NCI-H2107 treated with DMSO at 0.1 percent for 48 hours (cell line): ENCODE results near the gene EFNB2.

Experiments
- DNase-seq: peaks from one replicate; lab custom pipeline; 2025; ENCODE audit not compliant: unreplicated experiment; lab: John Stamatoyannopoulos, UW

Gene EFNB2

DNA sequence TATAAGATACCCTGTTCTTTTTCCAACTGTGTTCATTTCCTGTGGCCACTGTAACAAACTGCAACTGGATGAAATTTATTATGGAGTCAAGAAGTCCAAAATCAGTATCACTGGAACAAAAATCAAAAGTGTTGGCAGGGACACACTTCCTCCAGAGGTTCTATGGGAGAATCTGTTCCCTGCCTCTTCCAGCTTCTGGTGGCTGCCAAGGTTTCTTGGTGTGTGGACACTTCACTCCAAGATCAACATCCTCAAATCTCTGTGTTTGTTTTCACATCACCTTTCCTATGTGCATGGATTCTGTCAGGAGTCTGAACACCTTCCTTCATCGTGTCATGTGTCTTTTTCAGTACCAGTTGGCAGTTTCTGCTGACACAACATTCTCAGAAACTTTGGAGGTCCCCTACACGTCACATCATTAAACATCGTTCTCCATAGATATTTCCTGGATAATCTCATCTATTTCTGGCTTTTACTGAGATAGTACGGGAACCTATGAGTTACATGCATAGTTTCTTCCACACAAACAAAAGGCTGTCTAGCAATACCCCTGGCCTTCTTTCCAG is 15.2 kb upstream of the EFNB2 start:
- no peak for DNase-seq

DNA sequence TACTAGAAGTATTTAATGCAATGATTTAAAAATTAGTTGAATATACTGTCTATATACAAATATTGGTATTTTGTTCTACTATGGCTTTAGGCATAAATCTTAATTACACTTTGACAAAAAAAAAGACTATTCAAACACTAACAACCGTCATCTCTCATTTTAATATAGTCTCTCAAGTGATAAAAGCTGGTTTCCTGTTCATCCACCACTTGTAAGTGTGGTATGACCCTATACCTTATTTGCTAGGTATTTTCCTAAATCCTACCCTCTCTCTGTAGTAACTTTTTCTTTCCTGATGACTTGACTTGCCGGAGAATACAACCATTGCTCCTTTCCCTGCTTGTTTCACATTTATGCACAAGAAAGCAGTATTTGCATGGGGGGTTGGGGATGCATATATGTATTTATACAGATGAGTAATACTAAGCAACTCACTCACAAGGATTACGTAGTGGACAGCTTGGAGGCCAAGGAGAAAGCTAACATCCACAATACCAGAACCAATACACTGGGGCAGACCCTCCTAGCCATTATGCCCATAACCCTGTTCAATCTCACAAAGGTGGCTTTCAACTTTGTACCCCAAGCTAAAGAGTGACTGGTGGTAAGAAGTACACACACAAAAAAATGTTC is 12.7 kb upstream of the EFNB2 start:
- DNase-seq: no peak

DNA sequence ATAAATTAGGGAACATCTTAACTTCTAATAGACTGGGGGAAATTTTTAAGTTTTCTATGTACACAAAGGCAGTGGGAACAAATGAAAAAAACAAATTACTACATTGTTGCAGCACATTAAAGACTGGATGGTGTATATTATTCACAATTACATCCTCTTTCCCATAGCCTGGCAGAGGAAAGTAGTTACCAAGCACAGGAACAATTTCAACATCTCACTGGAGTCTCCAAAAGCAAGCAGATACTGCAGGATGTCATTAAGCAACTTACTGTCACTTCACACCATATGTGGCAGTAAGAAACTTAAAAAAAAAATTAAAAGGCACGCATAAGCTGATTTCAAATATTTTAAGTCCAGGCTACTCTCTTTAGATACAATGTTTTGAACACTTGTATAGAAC is 6.4 kb upstream of the EFNB2 start:
- DNase-seq: no peak

DNA sequence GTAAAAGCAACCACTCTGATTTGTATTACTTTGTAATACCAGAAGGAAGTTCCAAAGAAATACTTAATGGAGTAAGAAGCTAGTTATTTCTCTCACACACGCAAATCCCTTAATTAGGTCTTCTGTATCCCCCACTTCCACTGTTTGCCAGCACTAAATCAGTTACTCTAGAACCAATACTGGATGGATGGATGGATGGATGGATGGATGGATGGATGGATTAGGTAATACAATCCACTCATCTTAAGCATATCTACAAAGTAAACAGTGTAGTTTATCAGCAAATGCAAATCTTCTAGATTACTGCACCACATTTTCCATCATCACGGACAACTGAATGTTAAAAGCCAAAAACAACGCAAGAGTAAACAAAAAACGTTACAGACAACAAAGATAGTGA is 5.2 kb upstream of the EFNB2 start:
- DNase-seq: no peak

DNA sequence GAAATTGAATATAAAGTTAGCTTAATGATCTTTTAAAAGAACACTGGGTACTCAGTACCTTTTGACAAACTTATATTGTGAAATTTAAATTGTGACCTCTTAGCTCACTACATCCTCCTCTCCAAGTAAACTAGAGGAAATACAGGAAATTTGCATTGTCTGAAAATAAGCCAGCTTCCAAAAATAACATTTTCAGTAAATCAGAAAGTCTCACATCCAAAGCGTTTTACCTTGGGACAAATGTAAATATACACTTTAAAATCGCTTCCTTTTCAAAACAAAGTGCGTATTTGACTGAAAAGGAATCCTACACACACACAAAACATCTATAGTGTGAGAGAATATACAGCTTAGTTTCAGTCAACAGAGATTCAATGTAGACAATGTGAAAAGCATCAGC is 2.1 kb upstream of the EFNB2 start:
- no peak for DNase-seq

DNA sequence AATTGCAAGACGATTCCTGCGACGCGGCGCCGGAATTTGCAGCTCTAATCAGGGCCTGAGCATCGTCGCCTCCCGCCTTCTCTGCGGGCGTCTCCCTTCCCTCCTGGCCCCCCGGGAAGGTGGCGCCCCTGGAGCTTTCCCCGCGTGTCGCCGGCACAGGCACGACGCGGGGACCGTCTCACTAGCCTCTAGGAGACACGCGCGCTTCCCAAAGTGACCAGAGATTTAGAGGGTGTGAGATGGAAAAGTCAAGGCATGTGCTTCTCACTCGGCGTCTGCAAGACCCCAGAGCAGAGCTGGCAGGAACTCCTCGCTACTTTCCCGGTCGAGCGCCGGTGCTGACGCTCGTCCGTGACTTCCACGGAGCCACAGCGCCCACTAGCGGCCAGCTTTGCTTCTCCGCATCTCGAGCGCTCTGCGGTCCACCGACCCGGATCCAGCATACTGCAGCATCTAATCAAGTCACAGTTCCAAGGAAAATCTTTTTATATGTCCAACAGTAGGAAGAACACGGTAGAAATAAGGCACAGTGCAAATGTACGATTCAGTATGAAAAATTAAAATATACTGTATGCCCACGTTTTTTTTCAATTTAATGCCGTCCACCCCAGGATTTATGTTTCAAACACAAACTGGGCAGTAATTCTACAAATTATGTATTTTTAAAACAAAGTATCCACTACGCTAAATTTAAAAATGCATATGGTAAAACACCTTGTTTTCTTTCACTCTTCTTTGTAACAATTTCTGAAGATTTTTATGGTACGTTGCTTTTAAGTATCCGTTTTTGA is 977 bp upstream of the EFNB2 start:
- peak; percentile 43 for DNase-seq

DNA sequence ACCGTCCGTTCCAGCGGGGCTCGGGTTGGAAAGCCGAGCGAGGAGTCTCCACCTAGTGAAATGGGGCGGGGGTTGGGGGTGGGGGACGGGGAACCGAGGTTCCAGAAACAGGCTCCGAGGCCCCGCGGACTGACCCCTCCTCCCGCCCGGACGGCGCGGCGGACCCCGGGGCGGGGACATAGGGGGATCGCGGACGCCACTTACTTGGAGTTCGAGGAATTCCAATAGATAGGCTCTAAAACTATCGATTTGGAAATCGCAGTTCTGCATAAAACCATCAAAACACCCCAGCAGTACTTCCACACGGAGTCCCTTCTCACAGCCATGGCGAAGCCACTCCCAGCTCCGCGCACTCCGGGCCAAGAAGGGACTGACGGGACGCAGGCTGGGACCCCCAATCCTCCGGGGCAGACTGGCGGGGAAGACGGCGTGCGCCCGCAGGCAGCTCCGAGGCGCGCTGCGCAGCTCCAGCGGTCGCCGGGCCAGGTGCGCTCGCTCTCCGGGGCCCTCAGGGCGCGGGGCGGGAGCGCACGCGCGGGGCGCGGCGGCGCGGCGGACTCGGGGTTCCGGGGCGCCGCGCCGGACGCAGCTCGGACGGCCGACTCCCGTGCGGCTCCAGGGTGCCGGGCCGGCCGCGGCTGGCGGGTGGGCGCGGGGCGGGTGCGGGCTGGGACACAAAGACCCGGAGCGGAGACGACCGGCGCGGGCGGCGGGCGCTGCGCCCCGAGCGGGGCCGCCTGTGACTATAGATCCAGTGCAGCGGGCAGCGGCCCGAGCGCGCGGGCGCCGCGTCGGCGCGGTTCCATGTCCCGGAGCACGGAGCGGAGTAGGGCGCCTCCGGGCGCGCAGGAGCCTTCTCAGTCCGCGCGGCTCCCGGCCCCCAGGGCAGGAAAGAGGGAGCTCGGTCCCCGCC is 567 bp downstream of the EFNB2 start:
- DNase-seq: no peak

DNA sequence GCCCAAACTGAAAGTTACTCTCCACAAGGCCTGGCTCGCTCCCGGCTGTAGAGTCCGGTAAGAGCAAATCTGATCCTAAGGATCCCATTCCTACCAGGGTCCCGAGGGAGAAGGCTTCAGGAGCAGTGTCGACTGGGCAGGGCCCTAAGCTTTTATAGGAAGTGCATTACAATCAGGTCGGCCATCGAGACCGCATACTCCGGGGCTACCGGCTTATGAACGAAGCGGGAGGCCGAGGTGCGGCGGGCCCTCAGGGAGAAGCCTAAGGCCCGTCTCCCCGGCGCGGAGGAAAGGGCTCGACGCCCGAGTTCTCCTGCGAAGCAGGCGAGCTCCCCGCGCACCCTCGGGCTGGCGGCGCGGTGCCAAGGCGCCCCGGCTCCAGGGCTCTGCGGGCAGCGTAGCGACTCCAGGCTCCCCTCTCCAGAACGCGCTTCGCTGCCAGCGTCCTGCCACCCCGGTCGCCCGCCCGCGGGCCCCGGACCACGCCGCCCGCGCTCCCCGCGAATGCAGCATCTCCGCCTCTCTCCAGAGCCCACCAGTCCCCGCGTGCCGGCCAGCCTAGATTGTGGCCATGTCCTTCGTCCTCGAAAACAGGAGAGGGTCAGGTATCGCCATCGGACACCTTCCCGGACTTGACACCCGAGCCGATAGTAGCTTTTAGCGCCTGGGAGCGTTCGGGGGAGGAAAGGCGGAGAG is 1.4 kb downstream of the EFNB2 start:
- DNase-seq: no peak

DNA sequence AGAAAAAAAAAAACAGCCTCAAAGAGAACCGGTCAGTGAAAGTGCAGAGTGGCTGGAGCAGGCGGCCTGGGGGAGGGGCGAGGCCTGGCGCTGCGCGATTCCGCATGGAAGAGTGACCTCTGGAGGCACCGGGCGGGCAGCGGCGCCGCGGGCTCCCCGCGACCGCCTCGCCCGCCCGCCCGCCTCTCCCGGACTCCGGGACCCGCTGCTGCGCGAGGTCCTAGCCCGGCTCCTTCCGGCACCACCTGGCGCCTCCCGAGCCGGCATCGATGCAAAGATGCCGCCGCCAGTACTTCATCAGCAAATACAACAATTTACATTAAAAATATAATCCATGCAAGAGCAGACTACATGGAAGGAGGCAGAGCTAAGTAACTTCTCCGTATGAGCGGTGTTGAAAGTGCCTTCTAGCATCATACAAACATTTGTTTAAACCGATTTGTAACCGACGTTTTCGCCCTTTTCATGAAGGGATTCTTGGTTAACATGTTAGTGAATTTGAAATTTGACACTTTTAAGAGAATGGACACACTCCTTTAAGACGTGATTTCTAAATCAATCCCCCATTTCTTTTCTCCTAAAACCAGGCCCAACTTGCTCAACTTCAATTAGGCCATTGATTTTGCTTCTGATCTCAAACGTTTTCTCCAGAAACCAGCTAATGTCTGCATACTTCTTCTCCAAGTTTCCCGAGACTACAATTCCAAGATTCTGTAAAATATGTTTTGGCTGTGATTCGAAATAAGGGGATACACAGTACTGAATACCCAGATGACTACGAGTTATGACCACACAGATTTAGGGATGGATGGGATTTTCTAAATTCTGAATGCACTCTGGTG is 2.1 kb downstream of the EFNB2 start:
- peak; percentile 23 for DNase-seq

DNA sequence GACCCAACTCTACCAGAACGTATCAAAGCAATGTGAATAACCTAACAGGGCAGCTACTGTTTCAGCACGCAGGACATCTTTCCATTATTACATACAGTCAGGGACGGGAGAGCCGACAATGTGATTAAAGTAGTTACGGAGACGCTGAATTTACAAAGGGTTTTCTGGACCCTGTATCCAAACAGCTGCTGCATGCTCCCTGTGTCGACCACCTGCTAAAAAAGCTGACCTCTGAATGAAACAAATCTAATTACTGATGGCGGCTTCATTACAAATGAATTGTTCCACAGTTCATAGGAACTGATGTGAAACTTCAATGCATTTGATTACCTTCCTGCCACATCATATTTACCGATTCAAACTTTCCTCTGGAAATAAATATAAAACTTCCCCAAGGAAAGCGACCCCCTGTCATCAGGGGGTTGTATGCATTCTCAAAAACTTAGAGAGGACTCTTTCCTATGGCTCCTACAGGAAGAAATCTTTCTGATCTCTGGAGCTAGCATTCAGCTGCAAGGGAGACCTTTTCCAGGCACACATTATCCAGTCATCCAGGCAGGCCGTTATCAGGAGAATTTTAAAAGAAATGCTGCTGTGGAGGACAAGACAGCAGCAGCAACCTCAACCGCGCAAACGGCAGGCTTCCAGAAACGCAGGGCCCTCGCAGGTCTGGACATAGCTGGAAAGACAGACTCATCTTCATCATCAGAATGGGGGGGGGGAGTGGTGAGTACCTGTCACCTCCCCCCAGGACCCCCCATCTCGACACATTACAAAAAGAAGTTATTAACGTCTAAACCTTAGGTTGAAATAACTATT is 3.1 kb downstream of the EFNB2 start:
- DNase-seq: no peak

DNA sequence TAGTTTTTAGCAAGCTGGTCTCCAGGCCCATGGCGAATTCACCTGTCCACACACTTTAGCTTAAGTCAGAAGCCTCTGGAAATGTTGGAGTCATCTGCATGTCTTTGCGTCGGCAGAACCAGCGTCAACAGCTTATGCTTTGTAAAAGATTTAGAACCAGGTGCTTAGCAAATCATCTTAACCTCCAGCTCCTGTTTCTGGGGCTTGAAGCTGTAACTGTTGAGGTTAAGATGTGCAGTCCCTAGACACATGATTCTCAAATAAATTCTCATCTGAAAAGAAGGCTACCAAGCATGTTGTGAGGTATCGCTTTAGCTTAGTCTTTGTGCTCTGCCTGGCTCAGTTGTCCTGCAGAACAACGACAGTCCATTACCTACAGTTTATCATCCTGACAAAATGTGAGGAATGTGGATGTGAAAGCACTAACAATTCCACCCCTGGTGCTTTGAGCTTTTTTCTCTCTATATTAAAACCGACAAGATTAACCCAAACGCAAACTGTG is 4.4 kb downstream of the EFNB2 start:
- no peak for DNase-seq

DNA sequence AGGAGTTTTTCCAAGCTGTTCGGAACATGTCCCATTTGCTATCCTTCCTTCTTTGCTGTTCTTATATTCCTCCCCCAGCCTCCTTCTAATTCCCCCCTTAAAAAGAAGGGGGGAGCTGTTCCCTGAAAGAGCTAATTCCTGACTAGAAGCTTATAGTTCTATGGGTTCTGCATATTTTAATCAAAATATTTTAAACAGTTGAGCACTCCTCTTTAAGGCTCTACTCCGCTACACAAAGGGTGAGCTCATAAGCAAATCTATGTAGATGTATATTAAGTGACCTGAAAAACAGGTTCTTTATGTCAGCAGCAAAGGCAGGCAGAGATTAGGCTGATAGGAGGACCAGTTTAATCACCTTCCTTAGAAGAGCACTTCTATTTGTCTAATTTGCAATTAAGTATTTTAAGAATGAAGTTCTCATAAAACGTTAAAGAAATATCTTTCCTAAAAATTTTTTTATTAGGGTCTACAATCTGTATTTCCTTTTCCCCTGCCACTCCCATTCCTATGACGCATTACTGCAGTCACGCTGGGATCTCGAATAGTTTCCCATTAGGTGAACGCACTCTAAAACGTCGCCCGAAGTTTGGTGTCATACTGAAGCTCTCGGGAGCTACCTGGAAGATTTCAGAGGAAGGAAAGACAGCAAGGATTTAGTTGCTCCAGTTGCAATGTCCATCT is 5.2 kb downstream of the EFNB2 start:
- DNase-seq: no peak

DNA sequence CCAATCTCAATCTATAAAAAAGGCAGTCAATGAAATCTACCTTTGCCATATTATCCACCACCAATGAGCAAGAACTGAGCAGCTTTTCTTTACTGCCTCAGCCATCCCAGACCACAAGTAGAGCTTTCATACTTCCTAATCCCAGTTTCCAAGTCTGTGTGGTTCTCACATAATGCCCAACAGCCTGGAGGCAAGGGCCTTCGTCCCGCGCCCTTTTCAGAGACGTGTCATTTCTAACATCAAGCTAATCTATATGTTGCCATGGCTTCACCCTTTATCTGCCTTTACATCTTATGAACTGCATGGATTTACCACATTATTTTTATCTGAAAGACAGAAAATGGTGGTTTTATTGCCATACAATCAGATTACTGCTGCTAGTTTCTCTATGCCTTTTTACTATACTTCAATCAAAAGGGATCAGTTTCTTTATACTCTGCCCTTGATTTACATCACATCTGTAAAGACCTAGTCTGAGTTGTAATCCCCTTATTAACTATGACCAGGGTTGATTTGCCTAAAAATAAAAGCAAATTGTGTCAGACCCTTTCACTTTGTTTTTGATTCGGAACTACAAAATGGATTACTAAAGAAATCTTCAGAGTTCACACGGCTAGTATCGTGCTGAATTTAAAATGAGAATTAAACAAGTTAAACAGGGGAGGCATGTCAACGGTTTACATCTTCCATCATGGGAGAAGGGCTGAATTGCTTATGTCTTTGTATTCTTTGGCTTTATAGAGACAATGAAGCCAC is 5.9 kb downstream of the EFNB2 start:
- no peak for DNase-seq

DNA sequence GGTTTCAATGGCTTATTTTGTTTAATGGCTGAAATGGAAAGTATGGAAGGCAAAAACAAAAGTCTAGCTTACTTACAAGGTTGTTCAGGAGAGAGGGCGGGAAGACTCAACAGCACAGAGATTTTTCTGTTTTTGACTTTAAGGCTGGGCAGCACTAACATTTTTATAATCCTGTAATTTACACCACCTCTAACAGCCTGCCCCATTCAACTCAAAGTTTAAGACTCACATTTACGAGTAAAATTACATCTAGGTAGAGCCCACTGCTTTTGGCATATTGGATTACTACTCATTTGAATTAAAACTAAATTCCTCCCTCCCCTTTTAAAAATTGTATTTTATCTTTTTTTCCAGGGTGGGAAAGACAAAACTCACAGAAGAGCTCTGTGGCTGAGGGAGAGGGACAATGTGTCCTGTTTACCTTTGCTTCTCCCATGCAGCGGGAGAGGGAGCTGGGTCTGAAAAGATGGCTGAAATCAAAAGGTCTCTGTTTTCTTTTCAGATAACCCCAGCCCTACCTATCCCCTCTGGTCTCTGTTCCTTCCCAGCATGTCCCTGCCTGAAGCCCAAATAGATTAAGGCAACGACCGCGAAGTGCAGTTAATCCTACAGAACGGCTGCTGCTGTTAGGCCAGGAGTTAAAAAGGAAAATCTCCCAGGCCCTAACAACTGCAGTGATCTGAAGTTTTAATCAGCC is 6.6 kb downstream of the EFNB2 start:
- no peak for DNase-seq

DNA sequence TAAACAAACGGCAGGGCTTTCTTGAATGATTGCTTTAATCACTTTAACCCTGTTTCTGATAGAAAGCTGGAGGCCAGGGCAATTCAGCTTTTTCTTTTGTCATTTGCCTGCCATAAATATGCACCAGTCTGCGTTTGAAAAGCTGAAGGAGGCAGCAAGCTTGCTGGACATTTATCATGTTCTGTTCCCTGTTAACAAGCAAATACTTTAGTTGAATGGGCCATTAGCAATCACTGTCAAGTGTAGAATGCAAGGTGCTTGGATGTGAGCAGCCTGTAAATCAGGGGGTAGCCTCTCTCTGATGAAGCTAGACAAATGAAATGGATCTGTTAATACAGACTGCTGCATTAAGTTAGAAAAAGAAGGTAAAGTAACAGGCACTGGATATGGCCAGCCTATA is 7.6 kb downstream of the EFNB2 start:
- DNase-seq: no peak

DNA sequence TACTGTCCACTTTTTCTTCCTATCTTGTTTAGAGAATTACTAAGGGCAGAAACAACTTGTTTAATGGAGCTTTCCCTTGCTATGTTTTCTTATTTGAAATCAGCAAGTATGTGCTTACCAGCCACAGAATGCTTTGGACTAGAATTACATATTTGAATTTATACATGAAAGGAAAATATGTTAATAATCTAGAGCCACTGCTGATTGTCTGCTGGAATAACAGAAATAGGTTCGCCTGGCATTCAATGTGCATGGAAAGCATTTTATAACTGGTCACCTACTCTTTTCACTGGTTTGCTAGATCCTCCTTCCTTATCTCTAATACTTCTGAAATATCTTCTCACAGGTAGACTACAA is 8.0 kb downstream of the EFNB2 start:
- DNase-seq: no peak
